Erythroblast (primary cell): ENCODE measurements around the gene C2CD4C.
"Not testable (repeated sequence)": the region's sequence is repeated elsewhere in the genome, so short reads cannot be mapped to it uniquely, and the experiment has no call there.

Source experiments
- DNase-seq, 2 experiments: peaks; one replicate each; lab custom pipeline; 2025; lab: John Stamatoyannopoulos, UW
- GATA1 ChIP-seq: IDR thresholded peaks from 2 replicates; pipeline ENCODE4 v1.6.1; 2011; ENCODE audit warnings: low read depth, mild to moderate bottlenecking, control low read depth, low read length, moderate library complexity
- POLR2A ChIP-seq: IDR thresholded peaks from 2 replicates; pipeline ENCODE4 v1.6.1; 2011; ENCODE audit warnings: mild to moderate bottlenecking, low read length

Gene C2CD4C

GRCh38 chr19:416416-416815 is 7.5 kb upstream of the C2CD4C start:
- TF ChIP-seq GATA1 (no peak), POLR2A (no peak)
- DNase-seq = no peak

GRCh38 chr19:415292-415691 is 6.3 kb upstream of the C2CD4C start:
- DNase-seq = no peak
- TF ChIP-seq GATA1 = no peak
- no peak for TF ChIP-seq POLR2A

- DNase-seq = no peak
- TF ChIP-seq GATA1 (no peak), POLR2A (no peak)
Measured at GRCh38 chr19:413756-414420, 4.9 kb upstream of the C2CD4C start.

- no peak for DNase-seq
Measured at GRCh38 chr19:412356-413355, 3.7 kb upstream of the C2CD4C start.

GRCh38 chr19:411723-412355 is 2.9 kb upstream of the C2CD4C start:
- TF ChIP-seq POLR2A = no peak
- TF ChIP-seq GATA1 = no peak
- no peak for DNase-seq

More at GRCh38 chr19:412356-413355, 3.7 kb upstream of the C2CD4C start:
- no peak for TF ChIP-seq GATA1
- TF ChIP-seq POLR2A = no peak

- not testable (repeated sequence) for DNase-seq
Measured at GRCh38 chr19:411121-411722, 2.3 kb upstream of the C2CD4C start.

- DNase-seq = no peak
- TF ChIP-seq GATA1 = no peak
- TF ChIP-seq POLR2A = no peak
Measured at GRCh38 chr19:410243-410781, 1.4 kb upstream of the C2CD4C start.

GRCh38 chr19:409516-410242 is 732 bp upstream of the C2CD4C start:
- TF ChIP-seq POLR2A (no peak), GATA1 (no peak)
- DNase-seq = no peak

GRCh38 chr19:408441-408901 is 476 bp downstream of the C2CD4C start:
- no peak for DNase-seq
- TF ChIP-seq POLR2A (no peak), GATA1 (no peak)

GRCh38 chr19:407511-408440 is 1.2 kb downstream of the C2CD4C start:
- no peak for TF ChIP-seq GATA1
- TF ChIP-seq POLR2A = no peak
- DNase-seq = no peak

GRCh38 chr19:406971-407510 is 1.9 kb downstream of the C2CD4C start:
- no peak for DNase-seq
- TF ChIP-seq POLR2A (no peak), GATA1 (no peak)
